NCI-H2227 (cell line): ENCODE measurements around the gene GLIS2.
A peak's percentile ranks its signal among the peaks of the same experiment; 100 is the strongest.

ENCODE experiments used
- DNase-seq: peaks from one replicate; lab custom pipeline; 2025; ENCODE audit not compliant: unreplicated experiment; lab: John Stamatoyannopoulos, UW

Gene GLIS2

DNA sequence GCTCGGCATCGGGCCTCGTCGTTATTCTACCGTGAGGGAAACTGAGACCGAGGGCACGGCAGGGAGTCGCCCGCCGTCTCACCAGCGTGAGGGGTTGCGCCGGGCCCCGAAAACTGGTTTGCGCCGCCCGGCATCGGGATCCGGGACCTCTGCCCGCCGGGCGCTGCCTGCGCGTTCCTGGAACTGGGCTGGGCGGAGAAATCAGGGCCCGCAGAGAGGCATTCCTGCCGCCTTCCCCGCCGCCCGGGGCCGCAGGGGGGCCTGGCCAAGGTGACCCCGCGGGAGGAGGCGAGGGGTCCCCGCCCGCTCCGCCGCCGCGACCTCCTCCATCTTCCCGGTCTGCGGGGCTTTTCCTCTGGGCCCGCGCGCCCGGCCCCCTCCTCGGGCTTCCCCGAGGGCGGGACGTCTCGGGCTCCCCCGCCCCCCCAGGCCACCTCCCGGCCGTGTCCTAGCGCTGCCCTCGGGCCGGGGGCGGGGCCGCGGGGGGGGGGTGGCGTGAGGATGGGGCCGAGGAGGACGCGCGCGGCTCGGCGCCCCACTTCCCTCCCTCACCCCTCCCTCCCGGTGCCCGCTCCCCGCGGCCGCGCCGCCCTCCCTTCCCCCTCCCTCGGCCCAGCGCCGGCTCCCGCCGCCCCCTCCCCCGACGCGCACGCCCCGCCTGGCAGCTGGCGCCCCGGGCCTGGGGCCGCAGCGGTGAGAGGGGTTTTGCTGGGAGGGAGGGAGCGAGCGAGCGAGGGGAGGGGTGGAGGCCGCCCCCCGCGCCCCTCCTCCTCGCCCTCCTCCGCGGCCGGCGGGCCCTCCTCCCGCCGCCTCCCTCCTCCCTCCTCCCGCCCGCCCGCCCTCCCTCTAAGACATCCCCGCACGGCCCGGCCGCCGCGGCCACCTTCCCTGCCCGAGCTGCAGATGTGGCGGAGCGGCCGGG, at the start of gene GLIS2:
Gene GLIS2, plus strand, starts transcription at position 882 of the 922 bp plus-strand sequence. CDS start 16,214 bp downstream, outside the sequence.
- peak; percentile 96 for DNase-seq

DNA sequence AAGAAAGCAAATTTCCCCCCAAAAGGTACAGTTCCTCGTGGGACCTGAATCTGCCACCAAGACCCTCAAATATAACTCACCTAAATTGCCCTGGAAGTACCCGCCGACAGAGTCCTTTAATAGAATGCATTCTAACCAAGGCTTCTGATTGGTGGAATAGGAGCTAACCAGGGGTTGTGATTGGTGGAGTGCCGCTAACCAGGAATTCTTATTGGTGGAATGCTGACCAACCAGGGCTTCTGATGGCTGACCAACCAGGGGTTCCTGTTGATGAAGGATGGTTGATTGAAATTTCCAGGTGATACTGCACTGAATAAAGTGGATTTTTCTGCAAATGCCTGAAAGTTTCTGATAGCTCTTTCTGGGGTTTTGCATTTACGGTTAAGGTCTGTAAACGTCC, 49.5 kb upstream of the GLIS2 start:
- DNase-seq: no peak

DNA sequence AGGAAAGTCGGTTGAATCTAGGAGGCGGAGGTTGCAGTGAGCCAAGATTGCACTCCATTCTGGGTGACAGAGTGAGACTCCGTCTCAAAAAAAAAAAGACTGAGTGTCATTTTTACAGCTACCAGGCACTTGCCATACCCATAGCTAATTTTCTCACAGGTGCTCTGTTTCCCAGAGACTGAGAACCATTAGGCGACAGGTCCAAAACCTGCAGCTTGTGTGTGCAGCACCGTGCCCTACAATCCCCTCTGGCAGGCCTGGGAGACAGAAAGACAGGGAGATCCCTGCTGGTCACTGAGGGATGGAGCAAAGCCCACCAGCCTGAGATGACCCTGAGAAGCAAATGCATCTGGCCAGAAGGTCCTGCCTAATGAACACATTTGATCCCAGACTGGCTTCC, 45.8 kb upstream of the GLIS2 start:
- no peak for DNase-seq

DNA sequence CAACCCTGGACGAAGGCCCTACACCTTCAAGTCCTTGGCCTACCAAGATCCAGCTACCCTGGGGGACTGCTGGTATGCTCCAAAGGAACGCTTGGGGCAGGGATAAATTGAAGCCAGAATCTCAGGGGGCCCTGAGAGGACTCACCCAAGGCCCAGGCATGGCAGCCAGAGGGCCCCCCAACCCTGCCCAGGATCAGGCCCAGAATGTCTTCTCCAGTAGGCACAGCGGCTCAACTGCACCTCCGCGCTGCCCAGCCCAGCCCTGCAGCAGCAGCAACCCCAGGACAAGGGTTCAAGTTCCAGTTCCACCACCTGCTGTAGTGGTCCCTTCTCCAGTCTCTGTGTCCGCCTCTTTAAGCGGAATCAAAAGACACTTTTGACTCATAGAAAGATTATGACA, 45.3 kb upstream of the GLIS2 start:
- no peak for DNase-seq

DNA sequence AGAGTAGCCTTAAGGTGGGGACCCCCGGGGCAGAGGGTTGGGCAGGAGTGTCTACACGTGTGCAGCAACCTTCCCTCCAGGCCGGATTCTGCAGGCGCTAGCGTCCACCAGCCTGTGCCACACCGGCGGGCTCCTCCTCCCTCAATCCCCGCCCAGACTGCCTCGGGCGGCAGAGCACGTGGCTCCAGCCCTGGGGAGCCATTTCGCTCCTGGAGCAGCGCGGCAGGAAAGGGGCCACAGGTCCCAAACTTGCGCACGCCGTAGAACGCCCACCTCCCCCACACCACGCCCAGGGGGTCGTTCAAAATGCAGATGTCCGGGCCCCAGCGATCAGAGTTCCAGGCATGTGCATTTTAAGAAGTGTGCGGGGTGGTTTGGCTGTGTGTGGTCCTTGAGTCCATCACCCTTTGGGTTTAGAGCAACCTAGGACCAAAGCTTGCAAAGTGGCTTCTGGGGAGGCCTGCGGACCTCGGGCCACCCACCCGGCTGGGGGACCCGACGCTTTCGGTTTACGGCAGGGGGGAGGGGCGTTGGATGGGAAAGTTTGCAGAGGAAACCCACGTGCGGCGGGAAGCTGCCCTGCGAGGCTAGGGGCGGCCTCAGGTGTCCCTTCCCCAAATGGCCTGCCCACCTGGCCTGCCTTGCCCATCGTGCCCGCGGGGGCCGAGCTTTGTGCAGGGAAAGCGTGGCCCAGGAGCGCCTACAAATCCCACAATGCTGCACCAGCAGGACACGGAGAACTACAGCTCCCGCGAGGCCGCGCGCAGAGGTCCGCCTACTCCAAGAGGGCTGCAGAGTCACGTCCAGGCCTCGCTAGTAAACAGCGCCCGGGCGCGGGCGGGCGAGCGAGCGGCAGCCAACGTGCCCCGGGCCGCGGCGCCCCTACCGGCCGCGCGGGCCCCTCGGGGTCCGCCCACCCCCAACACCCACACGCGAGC, 44.4 kb upstream of the GLIS2 start:
- DNase-seq: peak; percentile 93

DNA sequence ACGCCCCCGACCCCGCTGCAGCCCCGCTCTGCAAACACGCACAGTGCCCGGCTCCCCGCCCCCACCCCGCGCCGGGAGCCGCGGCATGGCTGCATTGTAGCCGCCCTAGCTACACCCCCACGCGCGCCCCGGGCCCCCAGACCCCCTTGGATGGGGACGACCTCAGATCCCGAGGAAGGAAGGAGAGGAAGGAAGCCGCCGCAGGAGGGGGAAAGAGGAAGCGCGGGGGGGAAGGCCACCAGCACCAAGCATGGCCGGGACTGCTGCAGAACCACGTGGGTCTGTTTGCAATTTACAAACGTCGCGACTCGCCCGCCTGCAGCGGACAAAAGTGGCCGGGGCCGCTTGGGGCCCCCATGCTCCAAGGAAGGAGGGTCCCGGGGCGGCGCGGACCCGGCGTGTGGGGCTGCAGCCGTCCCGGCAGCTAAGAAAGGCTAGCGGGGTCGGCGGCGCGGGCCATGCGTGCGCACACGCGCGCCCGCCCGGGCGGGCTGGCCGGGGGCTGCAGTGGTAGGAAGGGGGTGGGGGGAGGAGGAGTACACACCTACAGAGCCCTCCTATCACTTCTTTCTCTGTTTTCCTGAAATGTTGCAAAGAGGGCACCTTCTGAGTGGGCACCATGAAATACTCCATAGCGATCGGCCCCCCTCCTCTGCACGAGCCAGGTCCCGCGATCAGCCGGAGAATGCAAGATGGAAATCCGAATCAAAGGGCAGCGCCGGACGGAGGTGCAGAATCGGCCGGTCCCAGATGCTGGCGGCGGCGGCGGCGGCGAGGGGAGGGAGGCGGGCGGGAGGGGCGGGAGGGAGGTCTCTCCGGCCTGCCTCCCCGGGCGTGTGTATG, 43.5 kb upstream of the GLIS2 start:
- DNase-seq: peak; percentile 77

DNA sequence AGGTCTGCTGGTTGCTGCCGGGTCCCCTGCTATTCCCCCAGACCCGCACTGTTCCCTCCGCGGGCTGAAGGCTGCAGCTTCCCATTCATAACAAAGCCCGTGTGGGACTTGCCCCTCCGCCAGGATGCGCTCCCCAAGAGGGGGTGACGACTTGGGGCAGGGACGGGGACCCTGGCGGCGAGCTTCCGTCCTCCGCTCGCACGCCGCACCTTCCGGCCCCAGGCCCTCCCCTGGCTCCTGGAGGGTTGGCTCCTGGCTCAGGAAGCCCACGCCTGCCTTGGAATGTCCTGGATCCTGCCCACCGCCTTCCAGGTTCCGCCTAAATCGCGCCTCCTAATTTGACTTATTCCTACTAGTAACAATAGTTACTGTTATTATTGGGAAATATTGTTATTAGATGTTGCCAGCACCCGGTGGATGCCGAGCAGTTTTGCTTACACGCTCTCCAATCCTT, 42.0 kb upstream of the GLIS2 start:
- DNase-seq: peak; percentile 84

DNA sequence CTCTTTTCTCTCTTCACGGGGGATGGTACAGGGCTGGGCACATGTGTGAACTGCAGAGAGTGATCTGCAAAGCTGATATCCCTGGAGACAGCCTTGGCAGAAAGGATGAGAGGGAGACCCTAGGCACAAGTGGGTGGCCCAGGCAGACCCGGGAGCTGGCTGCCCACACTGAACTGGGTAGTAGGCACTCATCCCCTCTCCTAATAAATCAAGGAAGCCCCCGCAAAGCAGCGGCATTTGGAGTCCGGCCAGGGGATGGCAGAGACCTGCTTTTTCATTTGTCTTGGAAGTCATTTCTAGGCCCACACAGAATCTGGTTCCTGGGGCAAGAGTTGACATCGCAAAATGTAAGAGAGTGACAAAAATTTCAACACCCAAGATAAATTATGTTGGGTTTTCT, 40.0 kb upstream of the GLIS2 start:
- no peak for DNase-seq

DNA sequence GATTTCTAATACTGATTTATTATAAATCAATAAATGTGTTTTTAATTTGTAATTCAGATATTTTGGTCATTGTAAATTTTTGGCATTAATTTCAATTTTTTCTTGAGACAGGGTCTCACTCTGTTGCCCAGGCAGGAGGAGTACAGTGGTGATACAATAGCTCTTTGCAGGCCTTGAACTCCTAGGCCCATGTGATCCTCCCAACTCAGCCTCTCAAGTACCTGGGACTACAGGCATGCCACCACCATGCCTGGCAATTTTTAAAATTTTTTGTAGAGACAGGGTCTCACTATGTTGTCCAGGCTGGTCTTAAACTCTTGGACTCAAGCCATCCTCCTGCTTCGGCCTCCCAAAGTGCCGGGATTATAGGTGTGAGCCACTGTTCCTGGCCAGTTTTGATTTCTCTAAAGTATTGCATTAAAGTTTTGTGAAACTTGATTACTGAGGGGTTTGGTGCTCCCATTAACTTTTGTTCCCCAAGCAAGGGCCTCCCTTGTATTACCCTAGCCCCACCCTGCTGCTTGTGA, 37.8 kb upstream of the GLIS2 start:
- DNase-seq: no peak

DNA sequence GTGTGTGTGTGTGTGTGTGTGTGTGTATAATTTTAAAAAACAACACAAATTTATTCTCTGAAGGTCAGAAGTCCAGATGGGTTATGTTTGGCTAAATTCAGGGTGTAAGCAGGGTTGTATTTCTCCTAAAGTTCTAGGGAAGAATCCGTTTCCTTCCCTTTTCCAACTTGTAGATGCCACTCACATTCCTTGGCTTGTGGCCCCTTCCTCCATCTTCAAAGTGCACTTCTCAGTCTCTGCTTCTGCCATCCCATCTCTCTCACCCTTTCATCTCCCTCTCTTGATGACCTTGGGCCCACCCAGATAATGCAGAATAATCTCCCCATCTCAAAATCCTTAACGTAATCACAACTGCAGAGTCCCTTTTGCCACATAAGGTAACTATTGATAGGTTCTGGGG, 35.2 kb upstream of the GLIS2 start:
- no peak for DNase-seq

DNA sequence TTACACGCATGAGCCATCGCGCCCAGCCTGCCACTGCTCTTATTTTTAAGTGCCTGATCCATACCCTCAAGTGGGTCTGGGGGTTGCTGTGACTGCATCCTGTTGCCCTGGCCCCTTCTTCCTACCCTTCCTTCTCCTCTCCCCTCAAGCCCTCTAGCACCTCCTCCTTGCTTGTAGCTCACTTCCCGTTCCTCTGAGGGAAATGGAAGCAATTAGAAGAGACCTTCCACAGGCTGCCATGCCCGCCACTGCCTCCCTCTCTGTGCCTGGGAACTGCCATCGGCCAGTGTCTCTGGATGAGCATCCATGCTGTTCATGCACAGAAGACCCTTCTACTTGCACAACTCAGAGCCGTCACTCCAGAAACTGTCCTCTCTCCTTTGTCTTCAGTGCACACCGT, 32.4 kb upstream of the GLIS2 start:
- DNase-seq: no peak

DNA sequence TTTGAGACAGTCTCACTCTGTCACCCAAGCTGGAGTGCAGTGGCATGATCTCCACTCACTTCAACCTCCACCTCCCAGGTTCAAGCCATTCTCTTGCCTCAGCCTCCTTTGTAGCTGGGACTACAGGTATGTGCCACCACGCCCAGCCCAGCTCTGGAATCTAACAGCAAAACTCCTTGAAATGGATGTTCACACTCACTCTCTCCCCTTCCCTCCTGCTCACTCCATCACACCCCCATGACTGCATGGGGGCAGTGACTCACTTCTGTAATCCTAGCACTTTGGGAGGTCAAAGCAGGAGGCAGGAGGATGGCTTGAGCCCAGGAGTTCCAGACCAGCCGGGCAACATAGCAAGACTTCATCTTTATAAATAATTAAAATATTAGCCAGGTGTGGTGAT, 31.9 kb upstream of the GLIS2 start:
- DNase-seq: no peak

DNA sequence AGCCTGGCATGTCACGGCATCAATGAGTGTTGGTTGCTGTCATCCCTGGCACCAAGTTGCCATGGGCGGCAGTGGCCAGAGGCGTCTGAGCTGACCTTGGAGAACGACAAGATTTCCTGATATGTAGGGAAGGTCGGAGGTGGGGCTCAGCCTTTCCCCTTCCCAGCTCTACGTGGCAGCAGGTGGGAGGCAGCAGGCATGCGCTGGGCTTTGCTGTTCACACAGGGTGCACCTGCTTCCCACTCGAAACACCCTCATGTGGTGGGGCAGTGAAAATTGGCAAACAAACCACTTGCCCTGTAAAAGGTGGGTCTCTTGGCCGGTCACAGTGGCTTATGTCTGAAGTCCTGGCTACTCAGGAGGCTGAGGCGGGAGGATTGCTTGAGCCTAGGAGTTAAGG, 30.7 kb upstream of the GLIS2 start:
- no peak for DNase-seq

DNA sequence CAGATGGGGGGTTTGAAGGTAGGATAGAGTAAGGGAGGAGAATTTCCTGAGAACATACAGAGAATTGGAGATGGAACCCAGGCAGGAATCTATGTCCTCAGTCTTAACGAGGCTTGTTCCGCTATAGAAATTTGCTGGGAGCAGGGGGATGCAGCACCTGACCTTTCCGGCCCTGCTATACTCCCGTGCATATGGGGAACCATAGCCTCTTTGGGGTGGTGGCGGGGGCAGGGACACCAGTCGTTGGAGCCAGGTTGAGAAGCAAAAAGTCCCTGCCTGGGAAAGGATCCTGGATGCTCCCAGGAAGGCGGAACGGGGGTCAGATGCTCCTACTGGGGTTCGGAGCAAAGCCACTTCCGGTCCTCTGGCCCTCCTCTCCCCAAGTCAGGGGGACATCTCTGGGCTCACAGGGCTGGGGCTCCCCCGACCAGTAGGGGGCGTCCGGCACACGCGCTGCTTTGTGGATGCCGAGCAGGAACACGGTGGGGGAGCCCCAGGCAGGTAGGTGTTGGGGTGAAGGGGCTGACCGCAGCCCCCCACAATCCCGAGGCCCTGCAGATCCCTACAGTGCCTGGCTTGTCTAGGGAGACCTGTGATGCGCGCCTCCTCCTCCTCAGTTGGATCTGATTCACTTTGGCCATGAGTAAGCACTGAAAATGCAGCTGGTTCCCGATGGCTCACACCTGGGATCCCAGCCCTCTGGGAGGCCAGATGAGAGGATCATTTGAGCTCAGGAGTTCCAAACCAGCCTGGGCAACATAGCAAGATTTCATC, 27.5 kb upstream of the GLIS2 start:
- DNase-seq: peak; percentile 54

DNA sequence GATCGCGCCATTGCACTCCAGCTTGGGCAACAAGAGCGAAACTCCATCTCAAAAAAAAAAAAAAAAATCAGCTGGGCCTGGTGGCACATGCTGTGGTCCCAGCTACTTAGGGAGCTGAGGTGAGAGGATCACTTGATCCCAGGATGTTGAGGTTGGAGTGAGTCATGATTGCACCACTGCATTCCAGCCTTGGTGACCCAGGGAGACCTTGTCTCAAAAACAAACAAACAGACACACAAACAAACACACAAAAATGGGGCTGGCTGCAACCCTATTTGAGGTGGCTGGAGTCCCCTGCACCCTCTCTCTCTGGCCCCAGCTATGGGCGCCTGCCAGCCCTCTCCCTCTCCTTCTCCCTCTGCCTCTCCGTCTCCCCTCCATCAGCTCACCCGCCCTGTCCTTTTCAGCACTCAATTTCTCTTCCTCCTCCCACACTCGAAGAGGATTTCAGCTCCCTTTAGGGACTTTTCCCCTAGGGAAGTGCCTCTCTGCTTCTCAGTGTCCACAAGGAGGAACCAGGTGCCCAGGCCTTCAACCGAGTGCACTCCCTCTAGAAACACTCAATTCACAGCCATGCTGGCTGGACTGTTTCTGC, 25.5 kb upstream of the GLIS2 start:
- no peak for DNase-seq

DNA sequence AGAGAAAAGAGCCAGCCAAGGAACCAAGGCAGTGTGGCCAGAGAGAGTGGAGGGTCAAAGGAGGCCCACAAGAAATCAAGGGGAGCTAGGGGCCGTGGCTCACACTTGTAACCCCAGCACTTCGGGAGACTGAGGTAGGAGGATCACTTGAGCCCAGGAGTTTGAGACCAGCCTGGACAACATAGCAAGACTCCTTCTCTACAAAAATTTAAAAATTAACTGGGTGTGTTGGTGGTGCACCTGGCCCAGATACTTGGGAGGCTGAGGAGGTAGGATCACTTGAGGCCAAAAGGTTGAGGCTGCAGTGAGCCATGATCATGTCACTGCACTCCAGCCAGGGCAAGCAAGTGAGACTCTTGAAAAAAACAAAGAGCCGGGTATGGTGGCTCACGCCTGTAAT, 24.2 kb upstream of the GLIS2 start:
- no peak for DNase-seq

DNA sequence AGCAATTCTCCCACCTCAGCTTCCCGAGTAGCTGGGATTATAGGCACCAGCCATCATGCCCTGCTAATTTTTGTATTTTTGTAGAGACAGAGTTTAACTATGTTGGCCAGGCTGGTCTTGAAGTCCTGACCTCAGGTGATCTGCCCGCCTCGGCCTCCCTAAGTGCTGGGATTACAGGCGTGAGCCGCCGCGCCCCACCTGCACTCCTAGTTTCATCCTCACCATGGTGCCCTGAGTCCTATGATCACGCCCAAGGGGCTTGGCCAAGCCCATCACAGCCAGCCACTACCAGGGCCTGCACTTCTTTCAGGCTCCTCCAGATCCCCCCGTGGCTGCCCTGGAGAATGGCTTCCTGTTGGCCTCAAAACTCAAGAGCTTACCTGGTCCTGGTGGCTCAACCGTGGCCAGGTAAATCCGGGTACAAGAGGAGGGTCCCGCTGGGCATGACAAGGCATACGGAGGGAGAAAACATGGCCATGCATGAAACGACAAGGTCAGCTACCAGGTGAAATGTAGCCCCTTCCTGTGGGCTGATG, 22.6 kb upstream of the GLIS2 start:
- no peak for DNase-seq

DNA sequence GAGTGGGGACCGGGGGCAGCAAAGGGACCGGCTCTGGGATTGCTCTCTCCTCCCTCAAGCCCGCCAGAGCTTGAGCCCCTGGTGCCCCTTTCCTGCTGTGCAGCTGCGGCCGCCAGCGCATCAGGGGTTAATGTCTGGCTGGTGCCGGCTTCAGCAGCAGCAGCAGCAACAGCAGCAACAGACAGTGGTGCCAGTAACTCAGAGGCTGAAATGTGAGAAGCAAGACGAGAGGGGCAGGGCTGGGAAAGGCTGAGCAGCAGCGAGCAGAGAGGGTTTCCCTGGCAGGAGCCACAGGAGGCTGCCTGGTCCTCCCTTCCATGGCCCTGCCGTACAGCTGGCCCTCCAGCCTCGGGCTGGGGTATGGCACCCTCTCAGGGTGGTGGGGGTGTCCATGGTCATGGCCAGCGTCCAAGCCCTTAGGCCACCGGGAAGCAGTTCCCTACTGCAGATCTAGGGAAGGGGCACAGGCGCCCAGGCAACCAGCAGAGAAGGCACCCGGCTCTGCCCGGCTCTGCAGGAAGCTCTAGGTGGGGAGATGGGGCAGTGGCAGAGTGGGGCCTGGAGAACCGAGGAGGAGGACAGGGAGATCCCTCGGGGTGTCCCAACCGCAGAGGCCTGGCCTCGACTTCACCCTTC, 21.9 kb upstream of the GLIS2 start:
- DNase-seq: peak; percentile 78

DNA sequence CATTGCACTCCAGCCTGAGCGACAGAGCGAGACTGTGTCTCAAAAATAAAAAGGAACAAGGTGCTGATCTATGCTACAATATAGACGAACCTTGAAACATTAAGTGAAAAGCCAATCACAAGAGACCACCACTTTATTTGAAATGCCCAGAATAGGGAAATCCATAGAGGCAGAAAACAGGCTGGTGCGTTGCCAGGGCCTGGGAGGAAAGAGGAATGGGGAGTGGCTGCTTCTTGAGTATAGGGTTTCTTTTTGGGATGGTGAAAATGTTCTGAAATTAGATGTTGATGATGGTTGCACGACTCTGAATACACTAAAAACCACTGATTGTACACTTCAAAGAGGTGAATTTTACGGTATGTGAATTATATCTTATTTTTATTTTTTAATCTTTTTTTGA, 20.3 kb upstream of the GLIS2 start:
- DNase-seq: no peak
